ENCODE measurements around the gene AXIN2. TPM values are rescaled to one million over a fixed set of nuclear protein-coding genes. Genes with fewer than 3 reads are reported as not detected.

Gene AXIN2
- total RNA-seq, 1 donor from 2014 or later, result 8.9 TPM

GRCh38 chr17:65572581-65573281, 11.3 kb upstream of the AXIN2 start:
- no peaks in the 10 kb centered on the region for H3K79me2 ChIP-seq (ENCODE audit: insufficient read depth, low read length)
- no peaks in the 10 kb centered on the region for H4K20me1 ChIP-seq (ENCODE audit: insufficient read depth, low read length)
- no peak for FAIRE-seq
- H3K9me3 Mint-ChIP-seq (ENCODE audit: unreplicated experiment), result peaks cover 5% of the 10 kb centered on the region
- peaks cover 22% of the 10 kb centered on the region for H3K27me3 Mint-ChIP-seq (ENCODE audit: low read depth, unreplicated experiment)
- H2AFZ ChIP-seq (ENCODE audit: low read depth, low read length), result no peak overlapping the region
- no peaks in the 10 kb centered on the region for H3K9me3 ChIP-seq (ENCODE audit: insufficient read depth, low read depth, low read length)
- H3K27me3 ChIP-seq (ENCODE audit: insufficient read depth, low read length), result no peaks in the 10 kb centered on the region
- H3K27ac Mint-ChIP-seq (ENCODE audit: unreplicated experiment), result no peak overlapping the region
- H3K4me1 Mint-ChIP-seq (ENCODE audit: low read depth, unreplicated experiment), result peaks cover 2% of the 10 kb centered on the region
- H3K9ac ChIP-seq (ENCODE audit: low read length), result no peak overlapping the region
- DNase-seq (ENCODE audit: low read depth), result no peak
- H3K4me2 ChIP-seq (ENCODE audit: low read length), result no peak overlapping the region
- no peaks in the 10 kb centered on the region for H3K36me3 Mint-ChIP-seq (ENCODE audit: low read depth, unreplicated experiment)
- H3K27ac ChIP-seq (ENCODE audit: low read depth, low read length), result no peak overlapping the region
- no peak overlapping the region for H3K4me3 ChIP-seq (ENCODE audit: insufficient read depth, low read depth, low read length)
- H3K4me3 Mint-ChIP-seq (ENCODE audit: unreplicated experiment), result peak overlapping the region; percentile 21
- H3K36me3 ChIP-seq (ENCODE audit: insufficient read depth, low read length), result no peaks in the 10 kb centered on the region
- H3K4me1 ChIP-seq (ENCODE audit: insufficient read depth, low read length), result no peaks in the 10 kb centered on the region
- TF ChIP-seq EZH2 (IDR thresholded peaks at IDR 0.05; ENCODE audit: insufficient read depth, low read length) (no peak), CTCF (IDR thresholded peaks at IDR 0.05; ENCODE audit: insufficient read depth, low read depth, low read length) (no peak)

- no peak overlapping the region for H3K9ac ChIP-seq (ENCODE audit: low read length)
- H2AFZ ChIP-seq (ENCODE audit: low read depth, low read length), result no peak overlapping the region
- TF ChIP-seq EZH2 (IDR thresholded peaks at IDR 0.05; ENCODE audit: insufficient read depth, low read length), result no peak
- no peak for TF ChIP-seq CTCF (IDR thresholded peaks at IDR 0.05; ENCODE audit: insufficient read depth, low read depth, low read length)
- no peak overlapping the region for H3K4me3 ChIP-seq (ENCODE audit: insufficient read depth, low read depth, low read length)
- H3K4me2 ChIP-seq (ENCODE audit: low read length), result no peak overlapping the region
- no peaks in the 10 kb centered on the region for H3K36me3 Mint-ChIP-seq (ENCODE audit: low read depth, unreplicated experiment)
- no peak overlapping the region for H3K27ac Mint-ChIP-seq (ENCODE audit: unreplicated experiment)
- H3K4me3 Mint-ChIP-seq (ENCODE audit: unreplicated experiment), result peak overlapping the region; percentile 21
- no peak for FAIRE-seq
- peaks cover 22% of the 10 kb centered on the region for H3K27me3 Mint-ChIP-seq (ENCODE audit: low read depth, unreplicated experiment)
- peaks cover 5% of the 10 kb centered on the region for H3K9me3 Mint-ChIP-seq (ENCODE audit: unreplicated experiment)
- H3K79me2 ChIP-seq (ENCODE audit: insufficient read depth, low read length), result no peaks in the 10 kb centered on the region
- H3K36me3 ChIP-seq (ENCODE audit: insufficient read depth, low read length), result no peaks in the 10 kb centered on the region
- no peak for DNase-seq (ENCODE audit: low read depth)
- no peaks in the 10 kb centered on the region for H3K9me3 ChIP-seq (ENCODE audit: insufficient read depth, low read depth, low read length)
- no peak overlapping the region for H3K27ac ChIP-seq (ENCODE audit: low read depth, low read length)
- H3K4me1 ChIP-seq (ENCODE audit: insufficient read depth, low read length), result no peaks in the 10 kb centered on the region
- H3K27me3 ChIP-seq (ENCODE audit: insufficient read depth, low read length), result no peaks in the 10 kb centered on the region
- H4K20me1 ChIP-seq (ENCODE audit: insufficient read depth, low read length), result no peaks in the 10 kb centered on the region
- peaks cover 2% of the 10 kb centered on the region for H3K4me1 Mint-ChIP-seq (ENCODE audit: low read depth, unreplicated experiment)
These were observed 10.7 kb upstream of the AXIN2 start for GRCh38 chr17:65572186-65572580.

GRCh38 chr17:65568918-65569317, 7.5 kb upstream of the AXIN2 start:
- H3K4me1 ChIP-seq (ENCODE audit: insufficient read depth, low read length), result no peaks in the 10 kb centered on the region
- no peak overlapping the region for H3K9ac ChIP-seq (ENCODE audit: low read length)
- H3K36me3 ChIP-seq (ENCODE audit: insufficient read depth, low read length), result no peaks in the 10 kb centered on the region
- no peaks in the 10 kb centered on the region for H3K36me3 Mint-ChIP-seq (ENCODE audit: low read depth, unreplicated experiment)
- H3K9me3 ChIP-seq (ENCODE audit: insufficient read depth, low read depth, low read length), result no peaks in the 10 kb centered on the region
- no peak overlapping the region for H2AFZ ChIP-seq (ENCODE audit: low read depth, low read length)
- no peak overlapping the region for H3K4me3 Mint-ChIP-seq (ENCODE audit: unreplicated experiment)
- peaks cover 7% of the 10 kb centered on the region for H3K4me1 Mint-ChIP-seq (ENCODE audit: low read depth, unreplicated experiment)
- peaks cover 22% of the 10 kb centered on the region for H3K27me3 Mint-ChIP-seq (ENCODE audit: low read depth, unreplicated experiment)
- H3K79me2 ChIP-seq (ENCODE audit: insufficient read depth, low read length), result no peaks in the 10 kb centered on the region
- TF ChIP-seq EZH2 (IDR thresholded peaks at IDR 0.05; ENCODE audit: insufficient read depth, low read length) (no peak), CTCF (IDR thresholded peaks at IDR 0.05; ENCODE audit: insufficient read depth, low read depth, low read length) (no peak)
- no peaks in the 10 kb centered on the region for H4K20me1 ChIP-seq (ENCODE audit: insufficient read depth, low read length)
- no peak overlapping the region for H3K4me3 ChIP-seq (ENCODE audit: insufficient read depth, low read depth, low read length)
- H3K4me2 ChIP-seq (ENCODE audit: low read length), result no peak overlapping the region
- FAIRE-seq, result no peak
- no peak for DNase-seq (ENCODE audit: low read depth)
- no peaks in the 10 kb centered on the region for H3K27me3 ChIP-seq (ENCODE audit: insufficient read depth, low read length)
- no peak overlapping the region for H3K27ac ChIP-seq (ENCODE audit: low read depth, low read length)
- no peaks in the 10 kb centered on the region for H3K9me3 Mint-ChIP-seq (ENCODE audit: unreplicated experiment)
- H3K27ac Mint-ChIP-seq (ENCODE audit: unreplicated experiment), result no peak overlapping the region

Measured in astrocyte (in vitro differentiated cells and primary cell).